Dendritic cell treated with granulocyte-macrophage colony-stimulating factor and Interleukin-4, amounts not matched to agents 40 ng/mL and 50 ng/mL, for 4 days (primary cell): ENCODE results near the gene MLLT3.

ENCODE experiments used
- H3K27ac Mint-ChIP-seq: one replicate; pipeline ENCODE4 v1.8.0; 2022; ENCODE audit warnings: mild to moderate bottlenecking, mixed read lengths
- H3K27me3 Mint-ChIP-seq: one replicate; pipeline ENCODE4 v1.8.0; 2022; ENCODE audit warnings: mild to moderate bottlenecking, mixed read lengths
- H3K36me3 Mint-ChIP-seq: one replicate; pipeline ENCODE4 v1.8.0; 2022; ENCODE audit warnings: low read depth, mixed read lengths
- H3K4me1 Mint-ChIP-seq: one replicate; pipeline ENCODE4 v1.8.0; 2022; ENCODE audit warnings: low read depth, mixed read lengths
- H3K4me3 Mint-ChIP-seq: one replicate; pipeline ENCODE4 v1.8.0; 2022; ENCODE audit warnings: mild to moderate bottlenecking, moderate library complexity, mixed read lengths
- H3K9me3 Mint-ChIP-seq: one replicate; pipeline ENCODE4 v1.8.0; 2022; ENCODE audit warnings: mixed read lengths
- intact Hi-C: fragments of 100-400 bp; cut with micrococcal nuclease; formaldehyde crosslinking; loops from one replicate; pipeline ENCODE4 v1.15.0; 2022

MLLT3 gene

DNA sequence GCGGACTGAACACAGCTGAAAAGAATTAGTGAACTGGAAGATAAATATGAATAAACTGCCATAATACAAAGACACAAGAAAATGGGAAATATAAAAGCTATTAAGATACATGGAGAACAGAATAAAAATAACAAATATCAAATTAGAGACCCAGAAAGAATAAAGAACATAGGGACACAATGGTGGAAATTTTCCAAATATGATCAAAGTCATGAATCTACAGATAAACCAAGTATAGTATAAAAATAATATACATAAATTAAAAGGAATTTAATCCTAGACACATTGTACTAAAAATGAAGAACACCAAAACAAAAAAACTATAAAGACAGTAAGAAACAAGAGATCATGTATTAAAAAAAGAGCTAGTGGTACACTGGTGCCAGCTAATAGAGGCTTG is 194.9 kb downstream of the MLLT3 start:
- no peaks in the 10 kb centered on the region for H3K36me3 Mint-ChIP-seq
- H3K9me3 Mint-ChIP-seq = no peaks in the 10 kb centered on the region
- no peak overlapping the region for H3K4me3 Mint-ChIP-seq
- intact Hi-C loops = no loop called here
- H3K27me3 Mint-ChIP-seq = no peaks in the 10 kb centered on the region
- no peak overlapping the region for H3K27ac Mint-ChIP-seq
- no peaks in the 10 kb centered on the region for H3K4me1 Mint-ChIP-seq

- Mint-ChIP-seq H3K4me1 (no peaks in the 10 kb centered on the region), H3K27ac (no peak overlapping the region), H3K27me3 (no peaks in the 10 kb centered on the region), H3K9me3 (no peaks in the 10 kb centered on the region), H3K4me3 (no peak overlapping the region), H3K36me3 (no peaks in the 10 kb centered on the region)
- intact Hi-C loops = no loop called here
Measured at GRCh38 chr9:20426019-20426418, 196.3 kb downstream of the MLLT3 start.

DNA sequence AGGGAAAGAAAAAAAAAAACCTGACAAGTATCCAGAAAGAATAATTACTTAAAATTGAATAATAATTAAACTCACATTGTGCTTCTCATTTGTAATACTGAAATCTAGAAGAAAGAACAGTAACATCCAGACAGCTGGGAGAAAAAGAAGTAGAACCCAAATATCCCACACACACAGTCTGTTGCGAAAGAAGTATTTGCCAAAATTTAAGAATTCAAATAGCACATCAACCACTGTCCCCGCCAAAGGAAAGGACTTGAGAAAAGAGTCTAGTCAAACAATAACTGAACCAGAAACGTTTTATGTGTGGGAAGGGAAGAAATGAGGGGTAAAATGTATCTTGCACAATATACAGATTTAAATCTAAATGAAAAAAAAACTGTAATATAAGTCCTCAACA is 202.8 kb downstream of the MLLT3 start:
- no peaks in the 10 kb centered on the region for H3K9me3 Mint-ChIP-seq
- intact Hi-C loops = no loop called here
- no peak overlapping the region for H3K27ac Mint-ChIP-seq
- no peaks in the 10 kb centered on the region for H3K27me3 Mint-ChIP-seq
- H3K4me1 Mint-ChIP-seq = no peaks in the 10 kb centered on the region
- H3K36me3 Mint-ChIP-seq = no peaks in the 10 kb centered on the region
- H3K4me3 Mint-ChIP-seq = no peak overlapping the region

DNA sequence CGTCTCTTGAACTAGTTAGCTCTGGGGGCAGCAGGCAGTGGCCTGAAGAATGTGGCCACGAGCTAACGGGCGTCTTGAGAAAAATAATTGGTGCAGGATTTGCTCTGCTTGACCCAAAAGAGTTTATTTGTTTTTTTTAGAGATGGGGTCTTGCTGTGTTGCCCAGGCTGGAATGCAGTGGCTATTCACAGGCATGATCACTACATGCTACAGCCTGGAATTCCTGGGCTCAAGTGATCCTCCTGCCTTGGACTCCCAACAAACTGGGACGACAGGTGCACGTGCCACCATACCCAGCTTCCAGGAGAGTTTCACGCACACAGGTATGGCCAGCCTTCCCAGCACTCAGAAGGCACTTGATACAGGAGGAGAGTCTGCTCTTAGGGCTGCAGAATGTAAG is 203.8 kb downstream of the MLLT3 start:
- H3K4me1 Mint-ChIP-seq = no peaks in the 10 kb centered on the region
- no peak overlapping the region for H3K27ac Mint-ChIP-seq
- H3K9me3 Mint-ChIP-seq = no peaks in the 10 kb centered on the region
- no peaks in the 10 kb centered on the region for H3K36me3 Mint-ChIP-seq
- H3K27me3 Mint-ChIP-seq = no peaks in the 10 kb centered on the region
- intact Hi-C loops = no loop called here
- no peak overlapping the region for H3K4me3 Mint-ChIP-seq

DNA sequence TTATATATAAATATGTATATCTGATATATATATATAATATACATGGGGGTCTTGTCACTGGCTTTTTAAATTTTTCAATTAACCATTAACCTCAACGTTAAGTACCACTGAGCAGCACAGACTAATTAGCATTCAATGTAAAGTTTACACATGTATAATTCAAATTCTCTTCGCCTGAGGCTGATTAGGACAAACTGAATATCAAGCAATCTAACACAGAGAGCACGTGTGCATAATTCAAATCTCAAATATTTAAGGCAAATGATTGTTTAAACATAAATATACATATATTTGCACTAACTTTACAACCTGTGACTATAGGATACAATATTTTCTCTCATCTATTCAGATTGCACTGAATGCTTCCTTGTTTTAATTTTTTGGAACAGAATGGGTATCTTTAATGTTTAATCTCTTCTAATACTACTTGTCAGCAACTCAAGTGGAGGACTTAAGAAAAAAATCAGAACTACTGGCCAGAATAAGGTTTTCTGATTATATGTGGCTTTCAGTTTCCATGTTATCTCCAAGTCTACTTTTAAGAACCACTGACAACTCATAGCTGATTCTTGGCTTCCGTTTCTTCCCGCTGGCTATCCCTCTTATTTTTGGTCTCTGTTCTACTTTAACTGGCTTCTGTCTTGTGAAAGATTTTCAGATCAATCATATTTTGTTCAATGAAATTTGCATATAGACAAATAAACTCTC is 204.8 kb downstream of the MLLT3 start:
- Mint-ChIP-seq H3K27ac (no peak overlapping the region), H3K4me3 (no peak overlapping the region), H3K4me1 (no peaks in the 10 kb centered on the region), H3K27me3 (no peaks in the 10 kb centered on the region), H3K36me3 (no peaks in the 10 kb centered on the region), H3K9me3 (no peaks in the 10 kb centered on the region)
- intact Hi-C loops = no loop called here

- no peaks in the 10 kb centered on the region for H3K9me3 Mint-ChIP-seq
- no peaks in the 10 kb centered on the region for H3K4me1 Mint-ChIP-seq
- H3K27me3 Mint-ChIP-seq = no peaks in the 10 kb centered on the region
- H3K36me3 Mint-ChIP-seq = no peaks in the 10 kb centered on the region
- intact Hi-C loops = no loop called here
- H3K4me3 Mint-ChIP-seq = no peak overlapping the region
- no peak overlapping the region for H3K27ac Mint-ChIP-seq
Measured at GRCh38 chr9:20414150-20414549, 208.1 kb downstream of the MLLT3 start.

GRCh38 chr9:20409321-20410092 is 212.8 kb downstream of the MLLT3 start:
- intact Hi-C loops = no loop called here
- H3K27me3 Mint-ChIP-seq = no peaks in the 10 kb centered on the region
- H3K4me1 Mint-ChIP-seq = no peaks in the 10 kb centered on the region
- no peaks in the 10 kb centered on the region for H3K36me3 Mint-ChIP-seq
- H3K4me3 Mint-ChIP-seq = no peak overlapping the region
- H3K9me3 Mint-ChIP-seq = no peaks in the 10 kb centered on the region
- no peak overlapping the region for H3K27ac Mint-ChIP-seq

- intact Hi-C loops = no loop called here
- Mint-ChIP-seq H3K9me3 (no peaks in the 10 kb centered on the region), H3K27me3 (no peaks in the 10 kb centered on the region), H3K36me3 (no peaks in the 10 kb centered on the region), H3K4me3 (no peak overlapping the region), H3K4me1 (no peaks in the 10 kb centered on the region), H3K27ac (no peak overlapping the region)
Measured at GRCh38 chr9:20408513-20408912, 213.8 kb downstream of the MLLT3 start.

DNA sequence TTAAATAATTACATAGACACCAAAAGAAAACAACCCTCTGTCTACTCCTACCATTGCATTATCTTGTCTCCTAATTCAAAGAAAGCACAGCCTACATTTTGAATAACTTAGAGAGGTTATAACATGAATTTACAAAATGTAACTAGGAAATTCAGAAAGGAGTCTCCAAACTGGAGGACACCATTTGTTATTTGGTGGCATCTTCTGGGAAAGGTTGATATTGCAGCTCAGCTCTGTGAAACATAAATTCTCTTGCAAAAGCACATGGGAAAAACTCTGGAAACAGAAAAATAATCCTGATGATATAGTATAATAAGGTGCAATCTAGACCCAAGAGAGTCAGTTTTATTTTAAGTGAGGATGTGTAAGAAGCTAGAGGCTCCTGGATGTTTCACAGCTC is 215.3 kb downstream of the MLLT3 start:
- Mint-ChIP-seq H3K4me1 (no peaks in the 10 kb centered on the region), H3K27ac (no peak overlapping the region), H3K4me3 (no peak overlapping the region), H3K36me3 (no peaks in the 10 kb centered on the region), H3K27me3 (no peaks in the 10 kb centered on the region), H3K9me3 (no peaks in the 10 kb centered on the region)
- intact Hi-C loops = no loop called here

DNA sequence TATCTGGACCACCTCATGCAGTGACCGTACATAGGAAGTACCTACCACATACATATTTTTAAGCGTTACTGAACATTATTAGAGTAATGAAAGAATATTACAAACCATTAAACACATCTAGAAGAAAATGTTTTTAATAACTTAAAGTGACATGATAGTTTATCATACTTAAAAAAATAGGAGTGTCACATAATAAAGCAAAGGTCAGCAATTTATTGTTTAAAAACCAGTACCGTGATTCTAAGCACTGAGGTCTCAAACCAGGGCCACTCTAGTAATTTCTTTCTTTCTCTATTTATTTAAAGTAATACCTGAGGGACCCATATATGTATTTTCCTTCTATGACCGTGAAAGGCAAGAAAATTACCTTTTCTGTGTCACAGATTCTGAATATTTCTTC is 216.0 kb downstream of the MLLT3 start:
- H3K4me1 Mint-ChIP-seq = no peaks in the 10 kb centered on the region
- no peaks in the 10 kb centered on the region for H3K27me3 Mint-ChIP-seq
- intact Hi-C loops = no loop called here
- H3K9me3 Mint-ChIP-seq = no peaks in the 10 kb centered on the region
- no peak overlapping the region for H3K4me3 Mint-ChIP-seq
- no peak overlapping the region for H3K27ac Mint-ChIP-seq
- no peaks in the 10 kb centered on the region for H3K36me3 Mint-ChIP-seq

DNA sequence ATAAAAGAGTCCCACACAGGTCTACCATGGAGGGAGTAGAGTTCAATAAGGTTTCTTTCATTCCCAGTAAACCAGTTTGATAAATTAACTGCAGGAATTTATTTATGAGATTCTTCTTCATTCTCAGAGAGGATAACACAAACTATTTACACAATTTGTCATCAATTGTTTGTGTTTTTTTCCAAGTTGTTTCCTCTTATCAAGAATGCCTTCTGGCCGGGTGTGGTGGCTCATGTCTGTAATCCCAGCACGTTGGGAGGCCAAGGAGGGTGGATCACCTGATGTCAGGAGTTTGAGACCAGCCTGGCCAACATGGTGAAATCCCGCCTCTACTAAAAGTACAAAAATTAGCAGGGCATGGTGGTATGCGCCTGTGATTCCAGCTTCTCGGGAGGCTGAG is 216.7 kb downstream of the MLLT3 start:
- Mint-ChIP-seq H3K36me3 (no peaks in the 10 kb centered on the region), H3K9me3 (no peaks in the 10 kb centered on the region), H3K27me3 (no peaks in the 10 kb centered on the region), H3K4me1 (no peaks in the 10 kb centered on the region), H3K27ac (no peak overlapping the region), H3K4me3 (no peak overlapping the region)
- intact Hi-C loops = no loop called here

- no peaks in the 10 kb centered on the region for H3K4me1 Mint-ChIP-seq
- H3K27ac Mint-ChIP-seq = no peak overlapping the region
- H3K9me3 Mint-ChIP-seq = no peaks in the 10 kb centered on the region
- no peaks in the 10 kb centered on the region for H3K27me3 Mint-ChIP-seq
- no peaks in the 10 kb centered on the region for H3K36me3 Mint-ChIP-seq
- no peak overlapping the region for H3K4me3 Mint-ChIP-seq
- intact Hi-C loops = no loop called here
Measured at GRCh38 chr9:20405078-20405477, 217.2 kb downstream of the MLLT3 start.

DNA sequence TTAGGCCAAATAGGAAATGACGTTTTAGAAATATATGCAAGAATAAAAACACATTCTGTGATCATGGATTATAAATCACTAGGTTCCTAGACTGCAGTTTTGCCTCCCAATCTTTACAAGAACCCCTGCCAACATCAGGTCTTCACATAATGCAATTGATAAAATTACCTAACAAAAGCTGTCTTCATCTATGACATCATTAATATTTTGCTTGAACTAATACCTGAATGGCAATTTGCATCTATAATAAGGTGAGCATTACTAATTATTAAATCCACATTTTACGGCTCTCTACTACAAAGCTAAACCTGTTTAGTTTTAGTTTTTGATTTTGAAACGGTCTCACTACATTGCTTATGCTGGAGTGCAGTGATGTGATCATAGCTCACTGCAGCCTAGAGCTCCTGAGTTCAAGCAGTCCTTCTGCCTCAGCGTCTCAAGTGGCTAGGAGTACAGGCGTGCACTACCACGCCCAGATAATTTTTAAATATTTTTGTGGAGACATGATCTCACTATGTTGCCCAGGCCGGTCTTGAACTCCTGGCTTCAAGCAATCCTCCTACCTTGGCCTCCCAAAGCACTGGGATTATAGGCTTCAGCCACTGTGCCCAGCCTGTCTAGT is 218.0 kb downstream of the MLLT3 start:
- Mint-ChIP-seq H3K4me1 (no peaks in the 10 kb centered on the region), H3K27me3 (no peaks in the 10 kb centered on the region), H3K9me3 (no peaks in the 10 kb centered on the region), H3K4me3 (no peak overlapping the region), H3K36me3 (no peaks in the 10 kb centered on the region), H3K27ac (no peak overlapping the region)
- intact Hi-C loops = no loop called here

GRCh38 chr9:20403346-20403745 is 219.0 kb downstream of the MLLT3 start:
- Mint-ChIP-seq H3K4me1 (no peaks in the 10 kb centered on the region), H3K27me3 (no peaks in the 10 kb centered on the region), H3K4me3 (no peak overlapping the region), H3K36me3 (no peaks in the 10 kb centered on the region), H3K9me3 (no peaks in the 10 kb centered on the region), H3K27ac (no peak overlapping the region)
- intact Hi-C loops = no loop called here
